H9 (cell line): ENCODE data around the gene SLC9A6. TPM values are rescaled to one million over a fixed set of nuclear protein-coding genes. Genes with fewer than 3 reads are reported as not detected.

Experiments used
- DNase-seq: peaks from one replicate; pipeline ENCODE4 v3.0.0-alpha.2; 2017
- H2AFZ ChIP-seq: one replicate; pipeline ENCODE4 v1.6.1; 2013; ENCODE audit warnings: mild to moderate bottlenecking, low read length, control low read depth, moderate library complexity
- H2AK5ac ChIP-seq: 2 replicates; pipeline ENCODE4 v1.6.1; 2013; ENCODE audit warnings: low read length, control low read depth, mixed read lengths; ENCODE audit not compliant: insufficient read length
- H2BK120ac ChIP-seq: one replicate; pipeline ENCODE4 v1.6.1; 2013; ENCODE audit warnings: low read depth, mild to moderate bottlenecking, low read length, control low read depth, inconsistent platforms; ENCODE audit not compliant: poor library complexity, severe bottlenecking
- H2BK12ac ChIP-seq: 2 replicates; pipeline ENCODE4 v1.6.1; 2013; ENCODE audit warnings: low read length, control low read depth, mixed read lengths, low read depth; ENCODE audit not compliant: insufficient read length
- H2BK15ac ChIP-seq: 2 replicates; pipeline ENCODE4 v1.6.1; 2013; ENCODE audit warnings: low read depth, low read length, control low read depth
- H2BK20ac ChIP-seq: one replicate; pipeline ENCODE4 v1.6.1; 2013; ENCODE audit warnings: low read depth, mild to moderate bottlenecking, low read length, control low read depth, inconsistent platforms; ENCODE audit not compliant: poor library complexity, severe bottlenecking
- H2BK5ac ChIP-seq: 2 replicates; pipeline ENCODE4 v1.6.1; 2013; ENCODE audit warnings: low read length, control low read depth, mixed read lengths; ENCODE audit not compliant: insufficient read length
- H3K14ac ChIP-seq: 2 replicates; pipeline ENCODE4 v1.6.1; 2013; ENCODE audit warnings: low read length, control low read depth; ENCODE audit not compliant: insufficient read depth
- H3K18ac ChIP-seq: 2 replicates; pipeline ENCODE4 v1.6.1; 2013; ENCODE audit warnings: low read depth, mild to moderate bottlenecking, mixed read lengths, low read length, control low read depth; ENCODE audit not compliant: insufficient read length
- H3K23ac ChIP-seq: 2 replicates; pipeline ENCODE4 v1.6.1; 2013; ENCODE audit warnings: low read length, control low read depth, mixed read lengths, low read depth; ENCODE audit not compliant: insufficient read length
- H3K23me2 ChIP-seq: 2 replicates; pipeline ENCODE4 v1.6.1; 2013; ENCODE audit warnings: low read depth, mild to moderate bottlenecking, mixed read lengths, low read length, control low read depth; ENCODE audit not compliant: insufficient read length, poor library complexity, severe bottlenecking
- H3K27ac ChIP-seq: 2 replicates; pipeline ENCODE4 v1.5.1; 2013; ENCODE audit warnings: low read length, control low read depth, mixed read lengths, low read depth; ENCODE audit not compliant: insufficient read length
- H3K27me3 ChIP-seq: 2 replicates; pipeline ENCODE4 v1.6.1; 2013; ENCODE audit warnings: low read length, control low read depth, inconsistent platforms; ENCODE audit not compliant: insufficient read depth
- H3K4ac ChIP-seq: 2 replicates; pipeline ENCODE4 v1.6.1; 2013; ENCODE audit warnings: low read depth, mild to moderate bottlenecking, control low read depth, inconsistent platforms, low read length, moderate library complexity
- H3K4me1 ChIP-seq: 2 replicates; pipeline ENCODE4 v1.6.1; 2013; ENCODE audit warnings: low read length, control low read depth, inconsistent platforms; ENCODE audit not compliant: insufficient read depth
- H3K4me2 ChIP-seq: 2 replicates; pipeline ENCODE4 v1.6.1; 2013; ENCODE audit warnings: low read length, control low read depth, mixed read lengths; ENCODE audit not compliant: insufficient read length, insufficient read depth
- H3K56ac ChIP-seq: 2 replicates; pipeline ENCODE4 v1.6.1; 2013; ENCODE audit warnings: low read depth, mild to moderate bottlenecking, mixed read lengths, low read length, control low read depth; ENCODE audit not compliant: insufficient read length
- H3K79me1 ChIP-seq: 2 replicates; pipeline ENCODE4 v1.6.1; 2013; ENCODE audit warnings: low read depth, mild to moderate bottlenecking, moderate library complexity, low read length, control low read depth, inconsistent platforms; ENCODE audit not compliant: insufficient read depth, poor library complexity, severe bottlenecking
- H3K79me2 ChIP-seq: 2 replicates; pipeline ENCODE4 v1.6.1; 2013; ENCODE audit warnings: low read length, control low read depth, inconsistent platforms; ENCODE audit not compliant: insufficient read depth
- H3K9ac ChIP-seq: 2 replicates; pipeline ENCODE4 v1.6.1; 2013; ENCODE audit warnings: low read length, control low read depth, mixed read lengths; ENCODE audit not compliant: insufficient read length; ENCODE audit errors: extremely low read depth
- H3K9me3 ChIP-seq: one replicate; pipeline ENCODE4 v1.6.1; 2013; ENCODE audit warnings: low read depth, low read length, inconsistent platforms; ENCODE audit not compliant: control insufficient read depth
- H3T11ph ChIP-seq: one replicate; pipeline ENCODE4 v1.6.1; 2013; ENCODE audit warnings: mild to moderate bottlenecking, low read length, control low read depth, inconsistent platforms
- H4K20me1 ChIP-seq: one replicate; pipeline ENCODE4 v1.6.1; 2013; ENCODE audit not compliant: control insufficient read depth, insufficient read length, insufficient read depth
- H4K5ac ChIP-seq: 2 replicates; pipeline ENCODE4 v1.6.1; 2013; ENCODE audit warnings: low read depth, mild to moderate bottlenecking, mixed read lengths, low read length, control low read depth; ENCODE audit not compliant: insufficient read length
- H4K8ac ChIP-seq: replicated peaks from 2 replicates; pipeline ENCODE4 v1.6.1; 2013; ENCODE audit warnings: low read length, control low read depth, mixed read lengths, low read depth; ENCODE audit not compliant: insufficient read length
- H4K91ac ChIP-seq: 2 replicates; pipeline ENCODE4 v1.6.1; 2013; ENCODE audit warnings: low read depth, mild to moderate bottlenecking, moderate library complexity, mixed read lengths, low read length, control low read depth; ENCODE audit not compliant: insufficient read length
- H3K27ac Mint-ChIP-seq, 3 experiments: 2 replicates in 2 of 3; 3 replicates in 1 of 3; pipeline ENCODE4 v1.8.0; 2020 to 2021; ENCODE audit warnings: mixed read lengths in 3 of 3, mild to moderate bottlenecking in 1 of 3, moderate library complexity in 1 of 3
- H3K27me3 Mint-ChIP-seq: 2 replicates; pipeline ENCODE4 v1.8.0; 2021; ENCODE audit warnings: low read depth, mild to moderate bottlenecking, moderate library complexity, mixed read lengths
- H3K36me3 Mint-ChIP-seq, 3 experiments: 2 replicates in 2 of 3; 3 replicates in 1 of 3; pipeline ENCODE4 v1.8.0; 2020 to 2021; ENCODE audit warnings: low read depth in 3 of 3, mixed read lengths in 3 of 3; ENCODE audit not compliant: insufficient read depth in 1 of 3
- H3K4me1 Mint-ChIP-seq, 2 experiments: 2 replicates each; pipeline ENCODE4 v1.8.0; 2020; ENCODE audit warnings: mixed read lengths in 2 of 2
- H3K4me3 Mint-ChIP-seq, 2 experiments: 2 replicates in 1 of 2; 3 replicates in 1 of 2; pipeline ENCODE4 v1.8.0; 2020 to 2021; ENCODE audit warnings: mild to moderate bottlenecking in 2 of 2, mixed read lengths in 2 of 2, moderate library complexity in 1 of 2
- H3K9me3 Mint-ChIP-seq, 2 experiments: 2 replicates in 1 of 2; 3 replicates in 1 of 2; pipeline ENCODE4 v1.8.0; 2020; ENCODE audit warnings: mild to moderate bottlenecking in 2 of 2, mixed read lengths in 2 of 2, moderate library complexity in 1 of 2
- CTCF ChIP-seq: fragments of 200-600 bp; sonication (generic); conservative IDR thresholded peaks from 3 replicates; pipeline ENCODE4 v1.8.0; 2021; ENCODE audit warnings: antibody characterized with exemption, mild to moderate bottlenecking
- WGBS: extraction: QIAGEN DNeasy Blood & Tissue Kit; methylation state at CpG from one replicate; pipeline ENCODE4 v1.1.7; 2013; ENCODE audit warnings: missing lambda C conversion rate, low lambda C conversion rate, mixed read lengths; ENCODE audit not compliant: insufficient read length; ENCODE audit errors: extremely low coverage; 5-methylcytosine and 5-hydroxymethylcytosine counted together
- total RNA-seq: library from RNA; stranded (reverse); gene quantifications from 2 replicates; pipeline ENCODE4 v1.2.1, GENCODE V29; 2021

SLC9A6 gene
- total RNA-seq, 1 experiment from 2014 or later, result 12.3 TPM

GRCh38 chrX:136019226-136019625 is 34.0 kb downstream of the SLC9A6 start:
- no peak for DNase-seq
- no peak overlapping the region for H4K91ac ChIP-seq
- no peak overlapping the region for H3K4ac ChIP-seq
- H3K14ac ChIP-seq, result no peak overlapping the region
- H3K27ac Mint-ChIP-seq, result no peak overlapping the region
- no peak overlapping the region for H4K8ac ChIP-seq
- no peak overlapping the region for H2BK12ac ChIP-seq
- no CpG with 5 or more reads among the region's 5 CpGs for WGBS
- no peaks in the 10 kb centered on the region for H3K4me1 ChIP-seq
- H3K9me3 Mint-ChIP-seq, result peaks cover 45 to 54% of the 10 kb centered on the region in 2 experiments
- no peak overlapping the region for H3K4me2 ChIP-seq
- no peak overlapping the region for H4K5ac ChIP-seq
- no peak overlapping the region for H2AK5ac ChIP-seq
- no peak for TF ChIP-seq CTCF
- H2BK120ac ChIP-seq, result no peak overlapping the region
- no peaks in the 10 kb centered on the region for H3K23me2 ChIP-seq
- H2BK20ac ChIP-seq, result no peak overlapping the region
- peaks cover 39% of the 10 kb centered on the region for H3K9me3 ChIP-seq
- no peaks in the 10 kb centered on the region for H4K20me1 ChIP-seq
- H3K79me2 ChIP-seq, result no peaks in the 10 kb centered on the region
- H3K27me3 Mint-ChIP-seq, result peaks cover 3% of the 10 kb centered on the region; the same call in 1 of the 2 replicates
- no peak overlapping the region for H3K9ac ChIP-seq
- H3K4me3 Mint-ChIP-seq, result no peak overlapping the region
- peaks cover 14 to 41% (median 29%) of the 10 kb centered on the region in 3 experiments for H3K36me3 Mint-ChIP-seq
- H2AFZ ChIP-seq, result no peak overlapping the region
- no peak overlapping the region for H3T11ph ChIP-seq
- no peak overlapping the region for H2BK5ac ChIP-seq
- H3K27ac ChIP-seq, result no peak overlapping the region
- H3K18ac ChIP-seq, result no peak overlapping the region
- no peak overlapping the region for H2BK15ac ChIP-seq
- no peak overlapping the region for H3K23ac ChIP-seq
- H3K79me1 ChIP-seq, result no peaks in the 10 kb centered on the region
- no peaks in the 10 kb centered on the region for H3K27me3 ChIP-seq
- no peaks in the 10 kb centered on the region for H3K4me1 Mint-ChIP-seq
- no peak overlapping the region for H3K56ac ChIP-seq
